Mononuclear cell (primary cell): ENCODE measurements around the gene SLC38A11. TPM values are rescaled to one million over a fixed set of nuclear protein-coding genes. Genes with fewer than 3 reads are reported as not detected.

Experiments used
- H3K27me3 ChIP-seq: 2 replicates; pipeline ENCODE4 v1.6.0; 2011; ENCODE audit warnings: low read length, control low read depth; ENCODE audit not compliant: insufficient read depth
- H3K4me1 ChIP-seq: 2 replicates; pipeline ENCODE4 v1.5.1; 2011; ENCODE audit warnings: mild to moderate bottlenecking, low read length, control low read depth; ENCODE audit not compliant: insufficient read depth
- H3K4me3 ChIP-seq: 2 replicates; pipeline ENCODE4 v1.5.1; 2011; ENCODE audit warnings: mild to moderate bottlenecking, low read length, moderate library complexity
- H3K9me3 ChIP-seq: 2 replicates; pipeline ENCODE4 v1.5.1; 2011; ENCODE audit warnings: low read depth, mild to moderate bottlenecking, control low read depth, low read length
- total RNA-seq: library from RNA; depleted of rRNA; stranded (reverse); fragments of >200 nt; gene quantifications from one replicate; pipeline ENCODE4 v1.2.3, GENCODE V29; 2012

Gene SLC38A11
- total RNA-seq, 1 donor: 4.3 TPM

DNA sequence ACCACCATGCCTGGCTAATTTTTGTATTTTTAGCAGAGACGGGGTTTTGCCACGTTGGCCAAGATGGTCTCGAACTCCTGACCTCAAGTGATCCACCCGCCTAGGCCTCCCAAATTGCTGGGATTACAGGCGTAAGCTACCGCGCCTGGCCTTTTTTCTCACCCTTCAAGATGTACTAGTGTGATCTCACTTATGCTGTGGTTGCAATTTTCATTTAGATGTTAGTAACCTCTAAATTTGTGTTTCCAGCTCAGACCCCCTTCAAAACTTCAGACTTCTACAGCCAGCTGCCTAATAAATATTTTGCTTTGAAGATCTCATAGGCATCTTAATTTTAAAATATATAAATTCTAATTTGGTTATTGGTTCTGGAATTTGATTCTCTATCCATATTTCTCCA, 8.0 kb downstream of the SLC38A11 start:
- H3K27me3 ChIP-seq: no peaks in the 10 kb centered on the region
- no peaks in the 10 kb centered on the region for H3K4me1 ChIP-seq
- H3K9me3 ChIP-seq: no peaks in the 10 kb centered on the region
- no peak overlapping the region for H3K4me3 ChIP-seq

- no peaks in the 10 kb centered on the region for H3K4me1 ChIP-seq
- no peaks in the 10 kb centered on the region for H3K9me3 ChIP-seq
- H3K4me3 ChIP-seq: no peak overlapping the region
- no peaks in the 10 kb centered on the region for H3K27me3 ChIP-seq
These were observed 12.0 kb downstream of the SLC38A11 start for GRCh38 chr2:164943289-164943688.

DNA sequence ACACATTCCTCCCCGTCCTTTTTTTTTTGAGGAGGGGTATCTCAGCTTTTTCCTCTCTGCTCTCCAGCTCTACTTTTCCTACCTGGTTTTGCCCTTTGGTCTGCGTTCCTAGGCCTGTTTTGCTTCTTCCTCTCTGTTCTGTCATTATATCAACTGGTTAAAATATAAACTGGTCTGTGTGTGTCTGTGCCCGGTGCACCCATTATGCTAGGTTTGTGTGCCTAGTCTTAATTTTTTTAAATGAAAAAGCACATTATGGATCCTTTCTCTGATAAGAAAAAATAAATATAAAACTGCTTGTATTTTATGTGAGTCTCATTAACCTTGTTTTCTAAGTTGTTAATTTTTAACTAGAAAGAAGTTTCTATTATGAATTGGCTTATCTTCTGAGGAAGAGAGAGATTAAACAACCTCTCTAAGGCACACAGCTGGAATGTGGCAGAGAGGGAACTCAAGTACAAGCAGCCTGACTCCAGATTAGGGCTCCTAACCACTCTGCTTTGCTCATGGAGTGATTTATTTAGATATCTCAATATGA, 17.4 kb downstream of the SLC38A11 start:
- no peak overlapping the region for H3K4me3 ChIP-seq
- no peaks in the 10 kb centered on the region for H3K27me3 ChIP-seq
- H3K4me1 ChIP-seq: peaks cover 3% of the 10 kb centered on the region
- H3K9me3 ChIP-seq: no peaks in the 10 kb centered on the region

GRCh38 chr2:164935118-164936101, 19.9 kb downstream of the SLC38A11 start:
- H3K4me3 ChIP-seq: no peak overlapping the region
- no peaks in the 10 kb centered on the region for H3K27me3 ChIP-seq
- peaks cover 3% of the 10 kb centered on the region for H3K4me1 ChIP-seq
- H3K9me3 ChIP-seq: no peaks in the 10 kb centered on the region

DNA sequence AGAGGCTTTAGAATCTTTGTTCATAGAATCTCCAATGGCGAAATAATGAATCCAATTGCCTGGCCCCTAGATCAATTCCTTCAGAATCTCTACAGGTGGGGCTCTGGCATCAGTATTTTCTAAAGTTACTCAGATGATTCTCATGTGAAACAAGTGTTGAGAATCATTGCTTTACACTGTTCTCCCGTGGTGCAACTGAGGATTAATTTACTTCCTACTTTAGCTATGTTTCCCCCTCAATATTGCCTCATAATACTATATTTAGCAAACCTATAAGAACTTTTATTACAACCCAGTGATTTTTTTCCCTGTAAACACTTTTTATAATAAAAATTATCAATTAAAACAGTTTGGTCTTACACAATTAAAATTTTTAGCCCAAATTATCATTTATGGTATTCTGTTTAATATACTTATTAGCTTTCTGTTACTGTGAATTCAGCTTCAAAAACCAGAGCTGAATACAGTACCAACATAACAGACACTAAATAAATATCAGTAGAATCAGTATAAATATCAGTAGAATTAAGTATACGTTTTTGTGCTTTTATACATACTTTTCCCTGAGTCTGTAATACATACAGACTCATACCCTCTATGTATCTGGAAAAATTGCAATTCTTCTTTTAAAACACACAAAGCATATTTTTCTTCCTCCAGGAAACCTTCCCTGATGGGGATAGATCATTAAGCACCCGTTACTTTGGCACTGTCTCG, 20.8 kb downstream of the SLC38A11 start:
- Histone ChIP-seq H3K4me3 (no peak overlapping the region), H3K9me3 (no peaks in the 10 kb centered on the region), H3K4me1 (peaks cover 3% of the 10 kb centered on the region), H3K27me3 (no peaks in the 10 kb centered on the region)

- Histone ChIP-seq H3K9me3 (peaks cover 4% of the 10 kb centered on the region), H3K4me3 (no peak overlapping the region), H3K27me3 (no peaks in the 10 kb centered on the region), H3K4me1 (peaks cover 3% of the 10 kb centered on the region)
These were observed 21.6 kb downstream of the SLC38A11 start for GRCh38 chr2:164933671-164934189.

GRCh38 chr2:164932377-164932776, 22.9 kb downstream of the SLC38A11 start:
- Histone ChIP-seq H3K4me1 (peaks cover 3% of the 10 kb centered on the region), H3K4me3 (no peak overlapping the region), H3K9me3 (peaks cover 4% of the 10 kb centered on the region), H3K27me3 (no peaks in the 10 kb centered on the region)

- Histone ChIP-seq H3K9me3 (peaks cover 4% of the 10 kb centered on the region), H3K27me3 (no peaks in the 10 kb centered on the region), H3K4me1 (no peaks in the 10 kb centered on the region), H3K4me3 (no peak overlapping the region)
These were observed 27.1 kb downstream of the SLC38A11 start for GRCh38 chr2:164928101-164928673.

DNA sequence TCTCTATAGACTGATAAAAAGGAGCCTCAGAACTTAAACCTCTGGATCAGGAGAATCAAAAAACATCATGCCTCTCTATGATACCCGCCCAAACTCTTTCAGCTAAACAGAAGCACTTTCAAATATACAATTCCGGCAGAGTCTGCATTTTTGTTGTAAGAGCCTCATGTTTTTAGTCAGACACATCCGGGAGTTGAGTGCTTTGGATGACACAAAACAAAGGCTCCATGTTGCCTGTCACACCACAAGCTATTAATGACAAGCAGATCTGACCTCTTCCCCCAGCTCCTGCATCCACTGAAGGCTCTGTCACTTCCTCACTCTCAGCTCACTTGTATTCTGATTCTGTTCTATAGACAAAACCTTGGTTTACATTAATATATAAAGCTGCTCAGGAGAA, 33.2 kb downstream of the SLC38A11 start:
- H3K27me3 ChIP-seq: no peaks in the 10 kb centered on the region
- no peaks in the 10 kb centered on the region for H3K9me3 ChIP-seq
- H3K4me1 ChIP-seq: no peaks in the 10 kb centered on the region
- H3K4me3 ChIP-seq: no peak overlapping the region

- no peaks in the 10 kb centered on the region for H3K27me3 ChIP-seq
- H3K9me3 ChIP-seq: no peaks in the 10 kb centered on the region
- H3K4me3 ChIP-seq: no peak overlapping the region
- no peaks in the 10 kb centered on the region for H3K4me1 ChIP-seq
These were observed 34.9 kb downstream of the SLC38A11 start for GRCh38 chr2:164920430-164920829.

GRCh38 chr2:164917296-164917903, 37.9 kb downstream of the SLC38A11 start:
- H3K9me3 ChIP-seq: no peaks in the 10 kb centered on the region
- H3K4me3 ChIP-seq: no peak overlapping the region
- no peaks in the 10 kb centered on the region for H3K27me3 ChIP-seq
- no peaks in the 10 kb centered on the region for H3K4me1 ChIP-seq

DNA sequence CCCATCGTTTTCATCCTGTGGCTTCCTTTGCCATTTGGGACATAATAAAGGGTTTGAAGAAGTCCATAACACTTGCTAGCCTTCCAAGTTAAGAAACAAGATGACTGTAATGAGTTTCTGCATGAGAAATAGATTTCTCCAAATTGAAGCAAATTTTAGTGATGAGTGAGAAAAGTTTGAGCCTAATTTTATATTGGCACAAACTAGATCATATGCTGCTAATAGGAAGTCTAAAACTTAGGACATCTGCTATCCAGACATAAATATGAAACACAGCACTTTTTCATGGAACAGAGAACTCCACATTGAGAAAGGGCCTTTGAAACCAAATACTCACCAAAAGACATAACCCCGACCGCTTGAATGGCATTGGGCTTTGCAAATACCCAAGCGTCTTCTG, 39.8 kb downstream of the SLC38A11 start:
- H3K4me1 ChIP-seq: no peaks in the 10 kb centered on the region
- no peaks in the 10 kb centered on the region for H3K27me3 ChIP-seq
- no peak overlapping the region for H3K4me3 ChIP-seq
- H3K9me3 ChIP-seq: no peaks in the 10 kb centered on the region

GRCh38 chr2:164913640-164914350, 41.5 kb downstream of the SLC38A11 start:
- H3K9me3 ChIP-seq: no peaks in the 10 kb centered on the region
- H3K4me3 ChIP-seq: no peak overlapping the region
- H3K4me1 ChIP-seq: no peaks in the 10 kb centered on the region
- no peaks in the 10 kb centered on the region for H3K27me3 ChIP-seq

DNA sequence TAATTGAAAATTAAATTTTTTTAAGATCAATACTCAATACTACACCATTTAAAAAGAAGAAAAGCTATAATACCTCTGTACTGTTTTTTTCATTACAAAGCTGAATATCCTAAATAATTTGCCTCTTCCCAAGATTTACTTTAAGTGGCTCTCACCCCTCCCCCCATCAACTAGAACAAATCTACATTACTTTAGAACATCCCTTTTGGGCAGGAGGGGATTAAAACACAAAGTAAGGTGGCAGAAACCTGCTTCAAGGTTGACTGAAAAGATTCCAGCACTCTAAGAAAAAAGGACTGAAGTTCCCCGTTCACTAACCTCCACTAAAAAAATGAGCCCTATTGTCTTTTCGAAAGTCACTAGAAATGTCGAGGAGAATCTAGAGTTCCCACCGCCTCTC, 42.3 kb downstream of the SLC38A11 start:
- Histone ChIP-seq H3K4me1 (no peaks in the 10 kb centered on the region), H3K9me3 (no peaks in the 10 kb centered on the region), H3K27me3 (no peaks in the 10 kb centered on the region)

More for the DNA sequence above, 42.3 kb downstream of the SLC38A11 start:
- no peak overlapping the region for H3K4me3 ChIP-seq
